ENCODE data around the gene SNRPD3.

SNRPD3 gene

GRCh38 chr22:24555165-24556039, at the start of gene SNRPD3:
Gene SNRPD3 (plus strand): TSS chr22:24555999. CDS start chr22:24557675, 1,676 bp downstream.
- in situ Hi-C loops (cut with HindIII; ENCODE audit: low sequenced_read_pairs) = no loop called here

- in situ Hi-C loops (cut with HindIII; ENCODE audit: low sequenced_read_pairs) = no loop called here
Observed at GRCh38 chr22:24506802-24507438, 48.9 kb upstream of the SNRPD3 start.

- in situ Hi-C loops (cut with HindIII; ENCODE audit: low sequenced_read_pairs) = no loop called here
Observed at GRCh38 chr22:24507716-24508115, 48.1 kb upstream of the SNRPD3 start.

- in situ Hi-C loops (cut with HindIII; ENCODE audit: low sequenced_read_pairs) = loop anchor here (5.0 kb wide), 2 partner anchors 69 to 104 kb away; no protein-coding TSS in a partner anchor
Observed at GRCh38 chr22:24510637-24511625, 44.9 kb upstream of the SNRPD3 start.

- in situ Hi-C loops (cut with HindIII; ENCODE audit: low sequenced_read_pairs) = loop anchor here (5.0 kb wide), 2 partner anchors 70 to 105 kb away; no protein-coding TSS in a partner anchor
Observed at GRCh38 chr22:24512043-24512442, 43.8 kb upstream of the SNRPD3 start.

- in situ Hi-C loops (cut with HindIII; ENCODE audit: low sequenced_read_pairs) = loop anchor here (5.0 kb wide), 2 partner anchors 71 to 106 kb away; no protein-coding TSS in a partner anchor
Observed at GRCh38 chr22:24513378-24514240, 42.2 kb upstream of the SNRPD3 start.

- in situ Hi-C loops (cut with HindIII; ENCODE audit: low sequenced_read_pairs) = loop anchor here (5.0 kb wide), 2 partner anchors 72 to 107 kb away; no protein-coding TSS in a partner anchor
Observed at GRCh38 chr22:24514241-24515026, 41.4 kb upstream of the SNRPD3 start.

- in situ Hi-C loops (cut with HindIII; ENCODE audit: low sequenced_read_pairs) = no loop called here
Observed at GRCh38 chr22:24515027-24515338, 40.8 kb upstream of the SNRPD3 start.

GRCh38 chr22:24516301-24516737, 39.5 kb upstream of the SNRPD3 start:
- in situ Hi-C loops (cut with HindIII; ENCODE audit: low sequenced_read_pairs) = no loop called here

- in situ Hi-C loops (cut with HindIII; ENCODE audit: low sequenced_read_pairs) = no loop called here
Observed at GRCh38 chr22:24517446-24517845, 38.4 kb upstream of the SNRPD3 start.

GRCh38 chr22:24518228-24518627, 37.6 kb upstream of the SNRPD3 start:
- in situ Hi-C loops (cut with HindIII; ENCODE audit: low sequenced_read_pairs) = no loop called here

GRCh38 chr22:24518771-24519485, 36.9 kb upstream of the SNRPD3 start:
- in situ Hi-C loops (cut with HindIII; ENCODE audit: low sequenced_read_pairs) = no loop called here

GRCh38 chr22:24519496-24519895, 36.3 kb upstream of the SNRPD3 start:
- in situ Hi-C loops (cut with HindIII; ENCODE audit: low sequenced_read_pairs) = no loop called here

GRCh38 chr22:24521791-24522245, 34.0 kb upstream of the SNRPD3 start:
- in situ Hi-C loops (cut with HindIII; ENCODE audit: low sequenced_read_pairs) = no loop called here

- in situ Hi-C loops (cut with HindIII; ENCODE audit: low sequenced_read_pairs) = no loop called here
Observed at GRCh38 chr22:24523873-24524272, 31.9 kb upstream of the SNRPD3 start.

- in situ Hi-C loops (cut with HindIII; ENCODE audit: low sequenced_read_pairs) = no loop called here
Observed at GRCh38 chr22:24525416-24526037, 30.3 kb upstream of the SNRPD3 start.

- in situ Hi-C loops (cut with HindIII; ENCODE audit: low sequenced_read_pairs) = no loop called here
Observed at GRCh38 chr22:24526191-24526590, 29.6 kb upstream of the SNRPD3 start.

- in situ Hi-C loops (cut with HindIII; ENCODE audit: low sequenced_read_pairs) = no loop called here
Observed at GRCh38 chr22:24529898-24530297, 25.9 kb upstream of the SNRPD3 start.
